OCI-LY1 (cell line): Measurements from ENCODE around the gene UCMA.

Experiments
- CTCF ChIP-seq: fragments of 200-600 bp; sonication (generic), shearing (Covaris generic); IDR thresholded peaks from 2 replicates; pipeline ENCODE4 v1.5.1; 2017; ENCODE audit warnings: mild to moderate bottlenecking, antibody characterized with exemption, low read length, moderate library complexity, mixed read lengths
- EZH2 ChIP-seq: fragments of 200-600 bp; sonication (generic), shearing (Covaris generic); IDR thresholded peaks from 2 replicates; pipeline ENCODE4 v1.8.0; 2017; ENCODE audit warnings: borderline replicate concordance, mixed run types, mild to moderate bottlenecking, antibody characterized with exemption, low read length, moderate library complexity, mixed read lengths

- TF ChIP-seq CTCF (no peak), EZH2 (no peak)
Observed at GRCh38 chr10:13222566-13222965, 11.6 kb downstream of the UCMA start.
